Fibroblast of lung (primary cell): ENCODE data around the gene MLLT10. TPM values are rescaled to one million over a fixed set of nuclear protein-coding genes. Genes with fewer than 3 reads are reported as not detected.

Experiments
- DNase-seq, 2 donors: peaks; one replicate each; pipeline versions ENCODE4 v3.0.0 to v3.0.0-alpha.2; 2010; ENCODE audit warnings: low read depth in 2 of 2
- H2AFZ ChIP-seq: 2 replicates; pipeline ENCODE4 v1.5.1; 2012; ENCODE audit warnings: low read length, control low read depth, inconsistent platforms
- H3K27ac ChIP-seq: 2 replicates; pipeline ENCODE4 v1.5.1; 2011; ENCODE audit warnings: low read length, control low read depth; ENCODE audit not compliant: insufficient read depth
- H3K27me3 ChIP-seq: 2 replicates; pipeline ENCODE4 v1.5.1; 2011; ENCODE audit warnings: mild to moderate bottlenecking, low read length; ENCODE audit not compliant: control insufficient read depth, insufficient read depth
- H3K36me3 ChIP-seq: 2 replicates; pipeline ENCODE4 v1.5.1; 2011; ENCODE audit warnings: low read length; ENCODE audit not compliant: control insufficient read depth, insufficient read depth
- H3K4me1 ChIP-seq: 2 replicates; pipeline ENCODE4 v1.5.1; 2011; ENCODE audit warnings: low read length; ENCODE audit not compliant: control insufficient read depth, insufficient read depth; ENCODE audit errors: extremely low read depth
- H3K4me2 ChIP-seq: 2 replicates; pipeline ENCODE4 v1.5.1; 2011; ENCODE audit warnings: low read length, control low read depth; ENCODE audit not compliant: insufficient read depth; ENCODE audit errors: extremely low read depth
- H3K4me3 ChIP-seq, 4 experiments: fragments of 200-600 bp in 1 of 4; sonication (generic) in 1 of 4; replicated peaks in 1 of 4; 2 replicates each; pipeline ENCODE4 v1.5.1; 2011 to 2016; ENCODE audit warnings: low read length in 4 of 4, low read depth in 3 of 4, mild to moderate bottlenecking in 3 of 4, control low read depth in 2 of 4, inconsistent platforms in 1 of 4, mixed read lengths in 1 of 4; ENCODE audit not compliant: insufficient read depth in 1 of 4; ENCODE audit errors: control extremely low read depth in 1 of 4
- H3K79me2 ChIP-seq: 2 replicates; pipeline ENCODE4 v1.5.1; 2012; ENCODE audit warnings: mild to moderate bottlenecking, low read length, inconsistent platforms; ENCODE audit not compliant: control insufficient read depth, insufficient read depth
- H3K9ac ChIP-seq: 2 replicates; pipeline ENCODE4 v1.5.1; 2011; ENCODE audit warnings: mild to moderate bottlenecking, low read length, control low read depth; ENCODE audit not compliant: insufficient read depth
- H3K9me3 ChIP-seq: 2 replicates; pipeline ENCODE4 v1.5.1; 2012; ENCODE audit warnings: low read depth, low read length; ENCODE audit not compliant: control insufficient read depth, insufficient read depth
- H4K20me1 ChIP-seq: 2 replicates; pipeline ENCODE4 v1.5.1; 2011; ENCODE audit warnings: low read length; ENCODE audit not compliant: control insufficient read depth, insufficient read depth; ENCODE audit errors: extremely low read depth
- EZH2 ChIP-seq: IDR thresholded peaks from 2 replicates; pipeline ENCODE4 v1.5.1; 2012; ENCODE audit warnings: low read length, control low read depth, mild to moderate bottlenecking; ENCODE audit errors: missing control alignments
- polyA plus RNA-seq, 2 donors: library from polyadenylated mRNA; depleted of rRNA in 1 of 2; stranded (reverse) in 1 of 2; unstranded in 1 of 2; fragments of >200 nt; gene quantifications; 2 replicates each; pipeline ENCODE4 v1.2.1, GENCODE V29; 2011 to 2012; ENCODE audit warnings: missing spikeins in 1 of 2
- total RNA-seq: library from RNA; depleted of rRNA; stranded (reverse); fragments of >200 nt; gene quantifications from 2 replicates; pipeline ENCODE4 v1.2.1, GENCODE V29; 2014
- TF ChIP-seq, protein P1 (sequence below), 2 donors: IDR thresholded peaks in 1 of 2; conservative IDR thresholded peaks in 1 of 2; 1 replicate in 1 of 2; 2 replicates in 1 of 2; pipeline ENCODE4 v1.5.1; 2011 to 2012; ENCODE audit warnings: low read length in 2 of 2, control low read depth in 1 of 2, inconsistent platforms in 1 of 2, low read depth in 1 of 2, mild to moderate bottlenecking in 1 of 2

MLLT10 gene
- total and polyA plus RNA-seq, 2 donors (not counting 1 experiment from before 2014, with no cell fraction given) = 25.6 to 56.3 TPM

GRCh38 chr10:21696302-21696701, 162.3 kb downstream of the MLLT10 start:
- H3K27me3 ChIP-seq = no peaks in the 10 kb centered on the region
- H4K20me1 ChIP-seq = no peaks in the 10 kb centered on the region
- peaks cover 5% of the 10 kb centered on the region for H3K79me2 ChIP-seq
- H3K9ac ChIP-seq = no peak overlapping the region
- no peak for DNase-seq
- no peaks in the 10 kb centered on the region for H3K36me3 ChIP-seq
- H3K27ac ChIP-seq = no peak overlapping the region
- TF ChIP-seq, protein P1, sequence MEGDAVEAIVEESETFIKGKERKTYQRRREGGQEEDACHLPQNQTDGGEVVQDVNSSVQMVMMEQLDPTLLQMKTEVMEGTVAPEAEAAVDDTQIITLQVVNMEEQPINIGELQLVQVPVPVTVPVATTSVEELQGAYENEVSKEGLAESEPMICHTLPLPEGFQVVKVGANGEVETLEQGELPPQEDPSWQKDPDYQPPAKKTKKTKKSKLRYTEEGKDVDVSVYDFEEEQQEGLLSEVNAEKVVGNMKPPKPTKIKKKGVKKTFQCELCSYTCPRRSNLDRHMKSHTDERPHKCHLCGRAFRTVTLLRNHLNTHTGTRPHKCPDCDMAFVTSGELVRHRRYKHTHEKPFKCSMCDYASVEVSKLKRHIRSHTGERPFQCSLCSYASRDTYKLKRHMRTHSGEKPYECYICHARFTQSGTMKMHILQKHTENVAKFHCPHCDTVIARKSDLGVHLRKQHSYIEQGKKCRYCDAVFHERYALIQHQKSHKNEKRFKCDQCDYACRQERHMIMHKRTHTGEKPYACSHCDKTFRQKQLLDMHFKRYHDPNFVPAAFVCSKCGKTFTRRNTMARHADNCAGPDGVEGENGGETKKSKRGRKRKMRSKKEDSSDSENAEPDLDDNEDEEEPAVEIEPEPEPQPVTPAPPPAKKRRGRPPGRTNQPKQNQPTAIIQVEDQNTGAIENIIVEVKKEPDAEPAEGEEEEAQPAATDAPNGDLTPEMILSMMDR (conservative IDR thresholded peaks at IDR 0.05 in 1 of 2, IDR thresholded peaks at IDR 0.05 in 1 of 2; ENCODE audit: low read depth in 1 of 2, low read length in 2 of 2) = no peak
- no peak for TF ChIP-seq EZH2
- no peak overlapping the region for H2AFZ ChIP-seq
- no peak overlapping the region for H3K4me3 ChIP-seq
- H3K4me2 ChIP-seq = no peak overlapping the region
- H3K4me1 ChIP-seq = no peaks in the 10 kb centered on the region
- H3K9me3 ChIP-seq = no peaks in the 10 kb centered on the region

DNA sequence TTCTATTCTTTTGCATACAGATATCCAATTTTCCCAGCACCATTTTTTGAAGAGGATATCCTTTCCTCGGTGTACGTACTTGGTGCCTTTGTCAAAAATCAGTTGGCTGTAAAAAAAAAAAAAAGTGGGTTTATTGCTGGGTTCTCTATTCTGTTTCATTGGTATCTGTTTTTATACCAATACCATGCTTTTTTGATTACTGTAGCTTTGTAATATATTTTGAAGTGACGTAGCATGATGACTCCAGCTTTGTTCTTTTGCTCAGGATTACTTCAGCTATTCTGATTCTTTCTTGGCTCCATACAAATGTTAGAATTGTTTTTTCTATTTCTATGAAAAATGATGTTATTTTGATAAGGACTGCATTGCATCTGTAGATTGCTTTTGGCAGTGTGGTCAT, 165.5 kb downstream of the MLLT10 start:
- Histone ChIP-seq H3K4me3 (no peak overlapping the region), H4K20me1 (no peaks in the 10 kb centered on the region), H3K4me2 (no peak overlapping the region), H3K9me3 (no peaks in the 10 kb centered on the region), H3K36me3 (no peaks in the 10 kb centered on the region), H3K79me2 (peaks cover 8% of the 10 kb centered on the region), H3K27me3 (no peaks in the 10 kb centered on the region), H2AFZ (no peak overlapping the region), H3K4me1 (no peaks in the 10 kb centered on the region), H3K9ac (no peak overlapping the region), H3K27ac (no peak overlapping the region)
- DNase-seq = no peak
- no peak for TF ChIP-seq EZH2
- TF ChIP-seq, protein P1 (conservative IDR thresholded peaks at IDR 0.05 in 1 of 2, IDR thresholded peaks at IDR 0.05 in 1 of 2; ENCODE audit: low read depth in 1 of 2, low read length in 2 of 2) = no peak

DNA sequence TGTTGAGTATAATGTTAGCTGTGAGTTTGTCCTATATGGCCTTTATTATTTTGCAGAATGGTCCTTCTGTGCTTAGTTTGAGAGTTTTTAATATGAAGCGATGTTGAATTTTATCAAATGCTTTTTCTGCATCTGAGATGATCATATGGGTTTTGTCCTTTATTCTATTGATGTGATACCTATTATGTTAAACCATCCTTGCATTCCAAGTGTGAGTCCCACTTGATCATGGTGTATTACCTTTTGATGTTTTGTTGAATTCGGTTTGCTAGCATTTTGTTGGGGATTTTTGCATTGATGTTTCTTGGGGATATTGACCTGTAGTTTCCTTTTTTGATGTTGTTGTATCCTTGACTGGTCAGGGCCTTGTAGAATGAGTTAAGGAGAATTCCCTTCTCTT, 166.4 kb downstream of the MLLT10 start:
- H3K9ac ChIP-seq = no peak overlapping the region
- no peak overlapping the region for H2AFZ ChIP-seq
- no peaks in the 10 kb centered on the region for H3K9me3 ChIP-seq
- H3K79me2 ChIP-seq = peaks cover 17% of the 10 kb centered on the region
- H3K27me3 ChIP-seq = no peaks in the 10 kb centered on the region
- H3K27ac ChIP-seq = no peak overlapping the region
- no peak overlapping the region for H3K4me3 ChIP-seq
- H4K20me1 ChIP-seq = no peaks in the 10 kb centered on the region
- no peak for DNase-seq
- H3K4me1 ChIP-seq = no peaks in the 10 kb centered on the region
- no peak overlapping the region for H3K4me2 ChIP-seq
- H3K36me3 ChIP-seq = peaks cover 1% of the 10 kb centered on the region
- no peak for TF ChIP-seq EZH2
- TF ChIP-seq, protein P1 (conservative IDR thresholded peaks at IDR 0.05 in 1 of 2, IDR thresholded peaks at IDR 0.05 in 1 of 2; ENCODE audit: low read depth in 1 of 2, low read length in 2 of 2) = no peak
